ENCODE data around the gene SBK2.

- TF ChIP-seq CTCF (IDR thresholded peaks at IDR 0.05; ENCODE audit: extremely low read depth in 1 of 2, insufficient read depth in 1 of 2, low read depth in 1 of 2, low read length in 2 of 2) (no peak), MAX (IDR thresholded peaks at IDR 0.05; ENCODE audit: insufficient read depth, insufficient read length) (no peak), POLR2AphosphoS5 (IDR thresholded peaks at IDR 0.05; ENCODE audit: insufficient read depth, low read depth, low read length) (no peak), POLR2A (IDR thresholded peaks at IDR 0.05; ENCODE audit: low read depth, low read length) (no peak)
Measured at GRCh38 chr19:55494172-55494761, 42.7 kb downstream of the SBK2 start.

Measured in endothelial cell of umbilical vein (primary cell).